Upper lobe of right lung (tissue), 1 donor: ENCODE measurements around the gene TUBA8. TPM values are rescaled to one million over a fixed set of nuclear protein-coding genes. Genes with fewer than 3 reads are reported as not detected.

ENCODE experiments used
- ATAC-seq: fragments of 200-7000 bp; cut with Tn5 transposase; one replicate; pipeline ENCODE4 v1.9.1; 2020; ENCODE audit warnings: mild to moderate bottlenecking, moderate library complexity
- DNase-seq: peaks from one replicate; pipeline ENCODE4 v3.0.0-alpha.2; 2020
- H3K27ac ChIP-seq: fragments of 200-600 bp; one replicate; pipeline ENCODE4 v1.8.0; 2022
- H3K27me3 ChIP-seq: fragments of 200-600 bp; one replicate; pipeline ENCODE4 v1.8.0; 2022; ENCODE audit warnings: mild to moderate bottlenecking
- H3K36me3 ChIP-seq: fragments of 200-600 bp; one replicate; pipeline ENCODE4 v1.8.0; 2022
- H3K4me1 ChIP-seq: fragments of 200-600 bp; one replicate; pipeline ENCODE4 v1.8.0; 2022
- H3K4me3 ChIP-seq: fragments of 200-600 bp; one replicate; pipeline ENCODE4 v1.8.0; 2022; ENCODE audit warnings: mild to moderate bottlenecking
- H3K9me3 ChIP-seq: fragments of 200-600 bp; one replicate; pipeline ENCODE4 v1.8.0; 2022
- intact Hi-C: fragments of 100-400 bp; cut with DNase I; formaldehyde crosslinking; loops from one replicate; pipeline ENCODE4 v1.11.0; 2022
- total RNA-seq: library from RNA; stranded (reverse); fragmentation: NEBNext Ultra II Directional; extraction: Animal tissue kit (Norgen Biotek cat#: 25700); gene quantifications from one replicate; pipeline ENCODE4 v1.2.1, GENCODE V29; 2021
- TF ChIP-seq, protein P1 (sequence below): fragments of 200-600 bp; IDR thresholded peaks from one replicate; pipeline ENCODE4 v1.8.0; 2022; ENCODE audit warnings: antibody characterized with exemption
- donor health status: DM: no; HTN: yes; CAD: no; lungs with severe emphysema.

TUBA8 gene
- total RNA-seq, 1 donor from 2014 or later: 1.7 TPM

- Histone ChIP-seq H3K4me3 (no peak overlapping the region), H3K27me3 (no peaks in the 10 kb centered on the region), H3K9me3 (no peaks in the 10 kb centered on the region), H3K27ac (no peak overlapping the region), H3K36me3 (no peaks in the 10 kb centered on the region), H3K4me1 (no peaks in the 10 kb centered on the region)
- peak; percentile 55 for DNase-seq
- intact Hi-C loops: no loop called here
- TF ChIP-seq, protein P1, sequence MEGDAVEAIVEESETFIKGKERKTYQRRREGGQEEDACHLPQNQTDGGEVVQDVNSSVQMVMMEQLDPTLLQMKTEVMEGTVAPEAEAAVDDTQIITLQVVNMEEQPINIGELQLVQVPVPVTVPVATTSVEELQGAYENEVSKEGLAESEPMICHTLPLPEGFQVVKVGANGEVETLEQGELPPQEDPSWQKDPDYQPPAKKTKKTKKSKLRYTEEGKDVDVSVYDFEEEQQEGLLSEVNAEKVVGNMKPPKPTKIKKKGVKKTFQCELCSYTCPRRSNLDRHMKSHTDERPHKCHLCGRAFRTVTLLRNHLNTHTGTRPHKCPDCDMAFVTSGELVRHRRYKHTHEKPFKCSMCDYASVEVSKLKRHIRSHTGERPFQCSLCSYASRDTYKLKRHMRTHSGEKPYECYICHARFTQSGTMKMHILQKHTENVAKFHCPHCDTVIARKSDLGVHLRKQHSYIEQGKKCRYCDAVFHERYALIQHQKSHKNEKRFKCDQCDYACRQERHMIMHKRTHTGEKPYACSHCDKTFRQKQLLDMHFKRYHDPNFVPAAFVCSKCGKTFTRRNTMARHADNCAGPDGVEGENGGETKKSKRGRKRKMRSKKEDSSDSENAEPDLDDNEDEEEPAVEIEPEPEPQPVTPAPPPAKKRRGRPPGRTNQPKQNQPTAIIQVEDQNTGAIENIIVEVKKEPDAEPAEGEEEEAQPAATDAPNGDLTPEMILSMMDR: no peak
- peak; percentile 42 for ATAC-seq
Observed at GRCh38 chr22:18145676-18146388, 35.2 kb downstream of the TUBA8 start.

DNA sequence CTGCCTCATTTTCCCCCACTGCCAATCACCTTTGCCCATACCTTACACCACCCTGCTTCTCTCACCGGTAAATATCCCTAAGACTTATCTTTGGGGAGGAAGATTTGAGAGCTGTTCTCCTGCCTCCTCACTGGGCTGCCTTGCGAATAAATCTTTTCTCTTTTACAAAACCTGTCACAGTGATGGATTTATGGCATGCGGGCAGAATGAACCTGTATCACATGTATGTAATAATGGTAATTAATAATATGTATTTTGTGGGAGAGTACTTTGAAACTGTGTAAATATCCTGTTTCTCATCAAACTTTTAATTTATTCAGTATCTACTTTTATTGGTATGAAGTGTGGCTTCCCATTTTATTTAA, 35.8 kb downstream of the TUBA8 start:
- H3K27me3 ChIP-seq: no peaks in the 10 kb centered on the region
- no peak overlapping the region for H3K4me3 ChIP-seq
- no peaks in the 10 kb centered on the region for H3K9me3 ChIP-seq
- ATAC-seq (no peak), DNase-seq (no peak)
- H3K36me3 ChIP-seq: no peaks in the 10 kb centered on the region
- H3K4me1 ChIP-seq: no peaks in the 10 kb centered on the region
- TF ChIP-seq, protein P1: no peak
- no peak overlapping the region for H3K27ac ChIP-seq
- intact Hi-C loops: no loop called here

DNA sequence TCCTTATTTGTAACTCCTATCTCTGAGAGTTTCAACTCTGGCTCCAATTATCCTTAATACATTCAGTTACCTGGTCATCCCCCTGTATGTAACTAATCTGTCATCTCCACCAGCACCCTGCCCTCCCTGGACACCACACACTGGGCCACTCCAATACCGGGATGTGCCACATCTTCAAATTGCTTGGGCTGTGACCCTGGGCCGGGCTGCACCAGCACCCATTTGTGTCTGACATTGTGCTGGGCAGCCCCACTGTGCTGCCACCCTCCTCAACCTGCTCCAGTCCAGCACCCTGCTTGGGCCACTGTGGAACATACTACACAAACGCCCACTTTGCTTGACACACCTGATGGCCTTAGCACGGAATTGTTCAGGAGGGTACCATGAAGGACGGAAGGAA, 37.2 kb downstream of the TUBA8 start:
- Histone ChIP-seq H3K36me3 (no peaks in the 10 kb centered on the region), H3K9me3 (no peaks in the 10 kb centered on the region), H3K4me3 (no peak overlapping the region), H3K27ac (no peak overlapping the region), H3K4me1 (no peaks in the 10 kb centered on the region), H3K27me3 (no peaks in the 10 kb centered on the region)
- ATAC-seq (no peak), DNase-seq (peak; percentile 52)
- TF ChIP-seq, protein P1: no peak
- intact Hi-C loops: no loop called here

DNA sequence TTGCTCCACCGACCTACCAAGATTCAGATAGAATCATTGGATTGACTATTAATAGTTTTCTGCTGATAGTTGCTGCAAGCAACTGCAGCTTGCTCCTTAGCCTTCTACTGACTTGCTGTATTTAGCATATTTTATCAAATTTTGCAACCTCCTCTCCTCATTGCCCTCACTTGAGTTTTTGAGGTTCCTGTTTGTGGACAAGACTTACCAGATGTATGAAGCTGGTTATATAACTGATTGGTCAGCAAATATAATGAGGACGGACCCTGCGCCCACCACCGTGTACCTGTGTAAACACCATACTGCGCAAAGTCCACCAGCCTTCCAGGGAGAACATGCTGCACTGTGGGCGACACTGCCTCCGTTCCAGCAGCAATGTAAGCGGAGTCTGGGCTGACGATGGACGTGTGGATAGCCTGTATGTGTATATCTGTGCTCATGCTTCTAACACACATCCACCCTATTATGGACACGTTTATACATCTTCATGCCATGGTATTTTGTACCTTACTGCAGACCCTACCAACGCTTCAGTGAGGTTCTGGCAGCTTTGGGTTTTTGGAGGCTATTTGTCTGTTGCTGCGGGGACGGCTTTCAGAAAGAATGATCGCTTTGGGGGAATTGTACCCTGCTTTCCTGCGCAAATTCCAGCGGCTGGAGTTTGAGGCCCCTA, 37.8 kb downstream of the TUBA8 start:
- ATAC-seq (no peak), DNase-seq (peak; percentile 52)
- H3K4me1 ChIP-seq: no peaks in the 10 kb centered on the region
- no peaks in the 10 kb centered on the region for H3K9me3 ChIP-seq
- no peaks in the 10 kb centered on the region for H3K27me3 ChIP-seq
- H3K4me3 ChIP-seq: no peak overlapping the region
- intact Hi-C loops: no loop called here
- TF ChIP-seq, protein P1: no peak
- no peak overlapping the region for H3K27ac ChIP-seq
- no peaks in the 10 kb centered on the region for H3K36me3 ChIP-seq

GRCh38 chr22:18152519-18152918, 41.9 kb downstream of the TUBA8 start:
- no peaks in the 10 kb centered on the region for H3K36me3 ChIP-seq
- TF ChIP-seq, protein P1: no peak
- H3K4me1 ChIP-seq: peaks cover 4% of the 10 kb centered on the region
- intact Hi-C loops: no loop called here
- no peak overlapping the region for H3K4me3 ChIP-seq
- H3K27me3 ChIP-seq: no peaks in the 10 kb centered on the region
- H3K27ac ChIP-seq: no peak overlapping the region
- no peaks in the 10 kb centered on the region for H3K9me3 ChIP-seq
- ATAC-seq (no peak), DNase-seq (peak; percentile 37)
